CD4-positive, alpha-beta T cell treated with Interleukin-6 at 100 ng/mL for 8 hours (primary cell): Measurements from ENCODE around the gene P2RX3.

Experiments used
- DNase-seq: peaks from one replicate; pipeline ENCODE4 v3.0.0-alpha.2; 2020; ENCODE audit warnings: mixed read lengths, low spot score

P2RX3 gene

DNA sequence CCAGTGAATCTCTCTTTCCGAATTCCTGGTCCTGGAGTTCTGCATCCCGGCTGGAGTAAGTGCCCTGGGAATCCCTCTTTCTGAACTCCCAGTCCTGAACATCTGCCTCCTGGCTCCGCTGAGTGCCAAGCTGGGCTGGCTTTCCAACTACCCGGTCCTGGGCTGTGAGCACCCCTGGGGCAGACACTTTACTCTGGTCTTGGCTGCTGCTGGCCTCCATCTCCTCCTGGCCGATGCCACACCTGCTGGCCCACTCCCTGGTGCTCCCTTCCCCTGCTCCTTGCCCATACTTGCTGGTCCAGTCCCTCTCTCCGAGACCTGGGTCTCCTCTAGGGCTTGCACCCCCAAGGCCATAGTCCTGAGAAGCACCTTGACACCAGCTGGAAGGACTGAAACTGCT is 28.1 kb upstream of the P2RX3 start:
- no peak for DNase-seq

DNA sequence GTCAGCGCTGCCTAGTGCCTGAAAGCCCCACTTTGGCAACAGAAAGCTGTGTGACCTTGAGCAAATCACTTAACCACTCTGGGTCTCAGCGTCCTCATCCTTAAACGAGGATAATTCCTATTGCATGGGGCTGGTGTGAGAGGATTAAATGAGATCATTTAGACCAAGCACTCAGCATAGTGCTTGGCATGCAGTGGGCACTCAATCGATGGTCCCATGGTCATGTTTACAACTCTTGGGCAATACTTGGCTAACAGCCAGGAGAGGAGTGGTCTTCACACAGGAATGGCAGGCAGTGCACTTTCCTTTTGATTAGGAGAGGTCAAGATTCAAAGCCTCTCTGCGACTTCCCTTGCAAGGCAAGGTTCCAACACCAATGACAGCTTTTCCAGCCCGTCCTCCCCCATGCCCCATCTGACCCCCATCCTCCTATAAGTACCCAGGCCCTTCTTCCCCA is 27.5 kb upstream of the P2RX3 start:
- no peak for DNase-seq

DNA sequence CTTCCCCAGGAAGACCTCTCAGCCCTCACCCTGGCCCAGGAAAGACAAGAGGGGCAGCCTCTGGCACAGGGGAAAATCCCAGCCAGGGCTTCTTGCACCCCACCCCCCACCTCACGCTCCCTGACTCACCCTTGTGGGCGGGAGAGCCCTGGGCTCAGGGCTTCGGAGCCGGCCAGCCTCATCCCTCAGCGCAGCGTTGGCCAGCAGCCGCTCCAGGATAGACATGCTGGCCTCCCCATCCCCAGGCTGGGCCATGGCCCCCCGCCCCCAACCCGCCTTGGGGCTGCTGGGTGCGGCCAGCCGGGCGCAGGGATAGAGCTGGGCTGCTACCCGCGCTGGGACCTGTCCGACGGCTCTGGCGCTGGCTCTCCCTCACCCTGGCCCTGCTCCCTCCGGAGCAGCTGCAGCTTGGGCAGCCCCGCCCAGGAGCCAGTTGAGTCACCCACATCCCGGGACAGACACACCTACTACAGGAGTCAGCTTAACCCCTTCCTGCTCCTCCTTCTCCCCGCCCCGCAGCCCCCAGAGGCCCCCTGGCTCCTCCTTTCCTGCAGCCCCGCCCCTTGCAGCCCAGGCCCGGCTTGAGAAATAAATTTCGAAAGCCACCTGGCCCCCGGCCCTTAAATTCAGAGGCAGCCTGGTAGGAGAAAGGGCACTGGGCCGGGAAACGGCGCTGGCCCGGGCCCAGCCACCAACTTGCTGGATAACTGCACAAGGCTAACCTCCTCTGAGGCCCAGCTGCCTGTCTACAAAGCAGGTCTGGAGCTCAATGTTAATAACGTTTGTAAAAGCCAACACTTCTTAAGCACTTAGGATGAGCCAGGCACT is 26.8 kb upstream of the P2RX3 start:
- DNase-seq, result peak; percentile 38

DNA sequence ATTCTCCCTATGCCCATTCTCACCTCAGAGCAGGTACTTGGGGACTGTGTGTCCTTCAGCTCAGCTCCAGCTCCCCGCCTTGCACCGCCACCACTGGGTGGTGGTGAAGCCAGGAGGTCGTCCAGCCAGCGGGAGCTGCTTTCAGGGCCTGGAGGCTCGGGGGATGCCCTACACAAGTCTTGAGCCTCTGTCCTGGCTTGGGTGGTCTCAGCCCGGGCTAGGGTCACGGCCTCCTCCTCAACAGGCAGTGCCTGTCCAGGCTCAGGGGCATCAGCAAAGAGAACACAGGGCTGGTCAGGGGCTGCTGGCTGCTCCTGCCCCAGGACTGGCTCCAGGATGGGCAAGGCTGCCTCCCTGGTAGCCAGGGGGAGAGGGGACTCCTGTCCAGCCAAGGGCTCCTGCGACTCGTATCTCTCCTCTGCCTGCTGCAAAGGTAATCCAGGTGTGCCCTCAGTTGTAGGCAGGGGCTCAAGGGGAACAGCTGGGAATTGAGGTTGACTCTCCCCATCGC is 25.6 kb upstream of the P2RX3 start:
- DNase-seq, result no peak

DNA sequence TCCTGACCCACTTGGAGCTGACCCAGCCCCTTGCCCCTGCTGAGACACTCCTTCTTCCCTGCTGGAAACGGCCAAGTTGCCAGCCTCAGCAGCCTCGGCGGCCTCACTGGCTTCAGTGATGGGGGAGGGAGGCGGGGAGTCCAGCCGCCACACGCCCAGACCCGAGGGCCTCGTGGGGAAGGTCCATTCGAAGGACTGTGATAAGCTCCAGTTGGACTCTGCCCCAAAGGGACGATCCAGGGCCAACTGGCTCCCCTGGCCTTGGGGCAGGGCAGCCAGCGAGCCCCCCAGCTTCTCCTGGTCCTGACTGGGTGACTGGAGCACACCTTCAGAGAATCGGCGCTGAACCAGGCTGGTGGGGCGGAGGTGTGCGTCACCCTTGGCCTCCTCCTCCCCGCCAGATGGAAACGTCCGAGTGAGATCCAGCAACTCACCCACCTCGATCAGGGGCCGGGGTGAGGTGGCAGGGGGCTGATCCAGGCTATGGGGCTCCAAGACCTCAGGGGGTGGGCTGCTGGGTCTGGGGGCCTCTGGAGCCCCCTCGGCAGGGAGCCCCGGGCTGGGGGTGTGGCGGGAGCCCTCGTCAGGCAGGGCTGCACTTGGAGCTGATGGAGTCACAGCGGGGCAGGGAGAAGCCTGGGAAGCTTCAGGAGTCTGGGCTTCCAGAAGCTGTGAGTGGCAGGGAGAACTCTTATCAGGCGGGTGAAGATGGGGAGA is 24.9 kb upstream of the P2RX3 start:
- no peak for DNase-seq

DNA sequence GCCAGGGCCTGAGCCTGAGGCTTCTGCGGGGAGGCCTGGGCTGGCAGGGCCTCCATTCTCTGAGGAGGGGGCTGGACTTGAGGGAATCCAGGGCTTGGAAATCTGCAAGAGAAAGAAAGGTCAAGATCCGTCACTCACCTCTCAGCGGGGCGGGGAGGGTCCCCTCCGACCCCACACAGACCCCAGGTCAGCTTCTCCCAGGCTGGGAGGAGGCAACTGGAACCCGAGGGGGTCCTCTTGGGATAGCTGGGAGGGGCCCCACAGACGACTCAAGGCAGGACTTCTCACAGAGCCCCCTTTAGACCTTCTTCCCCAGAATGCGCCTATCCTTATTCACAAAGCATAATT is 24.4 kb upstream of the P2RX3 start:
- no peak for DNase-seq

DNA sequence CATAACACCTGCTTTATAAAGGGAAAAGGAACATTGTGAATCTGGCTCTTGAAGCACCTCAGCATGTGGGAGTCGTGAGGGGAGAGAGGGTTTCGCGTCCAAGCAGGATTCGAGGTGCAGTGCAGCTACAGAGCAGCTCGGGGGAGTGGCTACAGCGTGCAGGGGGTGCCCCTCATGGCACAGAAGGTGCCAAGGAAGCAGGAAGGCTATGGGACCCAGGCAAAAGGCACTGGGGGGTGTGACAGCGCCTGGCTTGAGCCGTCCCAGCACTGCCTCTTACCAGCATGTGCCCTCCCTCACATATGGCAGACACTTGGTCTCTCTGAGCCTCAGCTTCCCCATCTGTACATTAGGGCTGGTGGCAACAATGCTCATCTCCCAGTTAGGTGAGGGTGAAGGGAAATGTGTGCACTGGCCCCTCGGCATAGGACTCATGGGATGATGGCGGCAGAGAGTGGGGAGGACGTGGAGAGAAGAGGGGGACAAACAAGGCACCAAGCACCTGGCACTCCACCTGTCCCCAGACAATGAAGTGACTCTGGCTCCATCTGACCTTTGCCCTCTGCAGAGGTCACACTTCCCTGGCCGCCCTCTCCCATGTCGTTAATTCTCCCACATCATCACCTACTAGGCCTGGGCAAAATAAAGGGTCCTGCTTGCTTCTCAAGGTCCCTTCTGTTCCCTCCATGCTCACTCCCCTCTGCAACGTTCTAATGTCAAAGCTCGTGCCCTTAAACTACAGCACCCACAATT is 23.8 kb upstream of the P2RX3 start:
- DNase-seq, result no peak

DNA sequence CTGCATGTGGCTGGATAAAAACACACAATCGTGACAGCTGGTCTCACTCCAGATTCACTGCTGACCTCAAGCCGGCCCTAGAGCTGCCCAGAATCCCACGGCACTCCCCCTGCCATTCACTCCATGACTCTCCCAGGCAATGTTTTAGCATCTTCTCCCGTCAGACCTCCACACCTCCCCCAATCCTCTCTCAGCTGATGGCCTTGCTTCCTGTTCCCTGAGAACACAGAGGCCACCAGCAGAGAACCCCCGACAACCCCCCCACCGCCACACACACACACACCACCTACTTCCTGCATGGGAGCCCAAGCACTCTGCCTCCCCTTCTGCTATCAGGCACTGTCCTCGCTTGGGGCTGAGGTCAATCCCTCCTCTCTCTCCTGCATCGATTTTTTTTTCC is 22.7 kb upstream of the P2RX3 start:
- no peak for DNase-seq

DNA sequence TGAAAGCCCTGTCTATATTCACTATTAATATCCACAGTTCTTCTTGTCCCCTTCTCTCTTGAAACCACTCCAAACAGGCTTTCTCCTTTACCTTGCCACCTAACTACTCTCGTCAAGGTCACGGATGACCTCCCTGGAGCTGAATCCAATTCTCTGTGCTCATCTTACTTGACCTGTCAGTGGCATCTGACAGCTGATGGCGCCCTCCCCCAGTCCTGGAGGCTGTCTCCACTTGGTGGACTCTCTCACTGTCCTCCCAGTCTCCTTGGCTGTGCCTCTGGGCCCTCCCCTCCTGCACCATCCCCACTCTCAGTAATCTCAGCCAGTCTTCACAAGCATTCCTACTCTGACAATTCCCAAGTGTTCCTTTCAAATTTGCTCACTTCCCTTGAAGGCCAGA is 22.1 kb upstream of the P2RX3 start:
- DNase-seq, result no peak

DNA sequence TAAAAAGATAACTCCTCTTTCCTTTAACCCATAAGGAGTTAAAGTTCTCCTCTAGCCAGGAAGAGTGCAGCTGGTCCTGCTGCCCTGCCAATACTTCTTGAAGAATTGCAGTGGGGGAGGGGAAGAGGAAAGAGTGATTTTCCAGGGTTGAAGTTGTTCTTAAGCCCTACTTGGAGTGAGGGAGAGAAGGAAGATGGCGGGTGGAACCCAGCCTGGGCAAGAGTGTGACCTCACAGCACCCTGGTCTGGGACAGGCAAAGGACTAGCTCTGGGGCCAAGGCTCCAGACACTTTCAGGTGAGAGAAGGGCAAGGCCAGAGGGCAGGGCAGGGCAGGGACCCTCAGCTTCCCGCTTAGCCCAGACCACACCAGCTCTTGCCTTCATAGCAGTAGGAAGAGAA is 20.0 kb upstream of the P2RX3 start:
- DNase-seq, result no peak

DNA sequence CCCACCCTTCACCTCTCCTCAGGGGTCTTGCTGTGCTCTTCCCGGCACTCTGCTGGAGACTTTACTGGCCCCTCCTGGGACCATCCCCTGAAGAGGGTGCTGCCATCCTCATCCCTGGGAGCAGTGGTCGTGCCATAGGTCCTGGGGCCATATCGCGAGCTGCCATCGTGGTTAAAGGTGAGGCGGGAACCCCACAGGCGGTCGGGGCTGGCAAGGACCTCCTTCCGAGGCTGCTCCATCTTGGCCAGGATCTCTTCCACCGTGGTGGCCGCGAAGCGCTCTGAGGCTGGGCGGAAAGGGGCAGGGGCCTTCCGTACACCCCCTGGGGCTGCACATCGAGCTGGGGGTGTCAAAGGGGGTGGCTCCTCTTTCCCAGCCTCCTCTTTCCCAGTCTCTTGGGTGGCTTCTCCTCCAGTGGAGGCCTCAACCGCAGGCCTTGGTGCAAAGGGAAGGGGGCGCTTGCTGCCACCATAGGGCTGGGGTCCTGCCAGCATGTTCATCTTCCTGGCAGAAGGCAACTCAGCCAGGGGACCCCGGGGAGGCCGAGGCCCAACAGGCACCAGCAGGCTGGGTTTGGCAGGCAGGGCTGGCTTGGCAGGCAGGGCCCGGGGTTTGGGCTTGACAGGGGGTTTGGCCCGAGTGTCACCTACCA is 18.0 kb upstream of the P2RX3 start:
- no peak for DNase-seq

DNA sequence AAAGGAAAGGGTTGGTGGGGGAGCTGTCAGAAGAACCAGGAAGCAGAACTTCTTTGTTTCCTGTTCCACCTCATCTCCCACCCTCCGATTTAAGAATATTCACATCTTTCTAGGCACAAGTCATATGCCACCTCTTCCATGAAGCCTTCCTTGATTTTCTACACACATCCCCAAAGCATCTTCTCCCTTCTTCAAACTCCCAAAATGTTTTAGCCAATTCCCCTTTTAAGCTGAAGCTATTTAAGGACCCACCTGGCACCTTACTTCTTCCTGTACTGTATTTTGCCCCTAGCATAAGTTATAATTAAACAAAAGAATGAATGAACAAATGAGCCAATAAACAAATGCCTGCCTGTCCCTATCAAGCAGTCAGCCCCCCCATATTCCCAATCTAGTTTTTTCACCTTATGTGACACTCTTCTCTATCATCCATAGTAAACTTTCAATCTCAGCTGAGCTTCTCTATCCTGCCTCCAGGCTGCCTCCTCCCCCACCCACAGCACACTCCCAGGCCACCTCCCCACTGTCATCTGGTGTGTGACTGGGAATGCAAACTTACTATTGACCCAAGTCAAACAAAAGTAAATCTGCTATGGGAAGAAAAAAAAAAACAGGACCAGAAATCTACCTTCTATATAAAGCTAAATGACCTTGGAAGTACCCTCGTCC is 17.3 kb upstream of the P2RX3 start:
- DNase-seq, result no peak

DNA sequence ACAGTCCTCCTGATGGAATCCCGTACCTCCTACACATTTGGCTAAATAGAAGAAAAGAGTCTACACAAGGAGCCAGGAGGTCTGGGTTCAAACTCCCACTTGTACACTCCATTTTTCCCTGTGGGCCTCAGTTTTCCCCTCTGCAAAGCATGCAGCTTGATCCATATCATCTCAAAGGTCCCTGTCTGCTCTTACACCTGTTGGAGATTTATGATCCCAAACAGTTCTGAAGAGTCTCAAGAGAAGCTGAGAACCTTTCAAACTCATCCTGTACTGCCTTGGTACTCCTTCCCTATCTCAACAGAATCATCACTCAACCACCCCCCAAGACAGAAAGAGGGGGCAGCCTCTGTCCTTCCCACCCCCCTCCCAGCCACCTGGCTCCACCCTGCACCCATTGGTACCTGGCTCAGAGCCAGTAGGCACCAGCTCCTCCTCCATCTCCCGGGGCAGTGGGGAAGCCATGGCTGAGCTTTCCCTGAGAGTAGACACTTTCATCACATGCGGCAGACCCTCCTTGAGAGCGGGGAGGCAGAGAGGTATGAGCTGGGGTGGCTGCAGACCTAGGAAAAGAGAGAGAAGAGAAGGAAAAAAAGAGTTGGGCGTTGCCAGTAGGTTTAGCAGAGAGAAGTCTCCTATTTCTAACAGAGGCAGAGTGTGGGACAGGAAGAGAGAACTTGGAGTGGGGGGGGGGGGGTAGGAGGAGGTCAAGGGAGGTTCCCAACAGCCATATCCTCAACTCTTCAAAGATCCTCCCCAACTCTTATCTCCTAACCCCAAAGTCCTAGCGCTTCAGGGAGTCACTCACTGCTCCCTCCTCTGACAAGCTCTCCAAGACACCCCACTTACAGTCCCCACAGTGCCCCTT is 16.5 kb upstream of the P2RX3 start:
- no peak for DNase-seq

DNA sequence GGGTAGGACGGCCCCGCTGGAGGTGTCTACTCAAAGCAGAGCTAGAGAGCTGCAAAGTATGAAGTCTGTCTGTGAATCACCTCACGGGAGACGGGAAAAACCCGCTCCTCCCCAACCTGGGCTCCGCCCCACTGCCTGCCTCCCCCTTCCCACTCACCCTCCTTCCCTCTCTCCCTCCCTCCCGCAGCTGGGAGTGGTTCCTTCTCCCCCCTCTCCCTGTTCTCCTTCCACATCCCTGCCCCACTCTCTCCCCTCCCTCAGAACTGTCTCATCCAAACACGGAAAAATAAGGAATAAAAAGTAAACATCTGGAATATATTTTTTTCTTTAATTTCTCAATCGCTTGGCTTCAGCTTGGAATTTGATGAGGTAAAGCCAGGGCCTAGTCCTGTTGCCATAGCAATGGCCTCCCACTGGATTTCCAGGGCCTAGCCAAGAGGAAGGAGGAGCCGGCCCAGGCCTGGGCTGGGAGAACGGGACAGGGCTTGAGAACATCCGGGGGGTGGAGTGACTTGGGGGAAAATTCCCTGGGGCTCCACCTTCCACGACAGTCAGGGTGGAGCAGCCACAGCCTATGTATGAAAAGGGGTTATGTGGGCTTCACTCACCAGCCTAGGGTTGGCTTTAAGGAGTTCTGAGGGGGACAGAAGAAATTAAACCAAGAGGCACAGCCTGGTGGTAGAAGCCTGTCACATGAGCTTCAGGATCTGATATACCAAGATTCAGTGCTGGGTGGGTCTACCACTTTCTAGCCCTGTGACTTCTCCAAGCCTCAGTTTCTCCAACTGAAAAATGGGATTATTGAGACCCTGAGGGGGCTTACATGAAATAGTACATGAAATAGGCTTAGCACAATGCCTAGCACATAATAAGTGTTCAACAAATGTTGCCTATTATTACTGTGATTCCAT is 15.6 kb upstream of the P2RX3 start:
- DNase-seq, result no peak

DNA sequence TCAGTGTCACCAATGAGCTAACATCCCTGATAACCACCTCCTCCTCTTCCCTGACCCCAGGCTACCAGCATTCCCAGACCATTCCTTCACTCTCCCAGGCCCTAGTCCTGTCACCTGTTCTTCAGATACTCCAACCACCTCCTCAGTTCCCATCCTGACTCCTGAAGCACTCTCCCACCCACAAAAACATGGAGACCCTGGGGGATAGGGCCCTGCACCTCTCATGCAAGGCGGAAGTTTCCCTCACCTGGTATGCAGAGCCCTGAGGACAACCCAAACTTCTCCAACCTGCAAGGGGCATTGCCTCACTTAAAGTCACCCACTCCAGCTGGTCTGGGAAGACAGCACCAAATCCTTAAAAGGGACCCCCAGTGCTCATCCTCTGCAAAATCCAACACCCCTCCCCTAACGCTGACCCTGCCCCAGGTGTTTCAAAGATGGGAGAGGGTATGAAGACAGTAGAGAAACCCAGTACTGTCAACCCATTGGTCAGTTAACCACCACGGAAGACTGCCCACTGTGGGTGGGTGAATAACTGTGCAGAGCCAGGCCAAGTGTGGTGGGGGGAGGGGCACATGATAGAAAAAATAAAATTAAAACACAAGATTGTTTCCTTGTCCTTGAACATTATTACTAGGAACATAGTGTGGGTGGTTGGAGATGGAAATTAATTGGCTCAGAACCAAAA is 14.8 kb upstream of the P2RX3 start:
- no peak for DNase-seq

DNA sequence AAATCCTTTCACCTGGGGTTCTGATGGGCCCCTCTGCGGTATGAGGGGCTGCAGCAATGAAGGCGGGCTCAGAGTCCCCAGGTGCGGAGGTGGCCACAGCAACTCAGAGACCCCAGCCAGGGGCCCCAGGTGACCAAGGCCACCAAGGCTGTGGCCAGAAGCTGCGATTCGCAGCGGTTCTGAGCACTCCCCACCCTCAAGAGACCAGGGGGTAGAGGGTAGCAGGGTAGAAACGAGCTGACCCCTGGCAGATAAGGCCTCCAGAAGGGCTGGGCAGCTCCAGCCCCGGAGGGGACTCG is 14.3 kb upstream of the P2RX3 start:
- DNase-seq, result no peak

DNA sequence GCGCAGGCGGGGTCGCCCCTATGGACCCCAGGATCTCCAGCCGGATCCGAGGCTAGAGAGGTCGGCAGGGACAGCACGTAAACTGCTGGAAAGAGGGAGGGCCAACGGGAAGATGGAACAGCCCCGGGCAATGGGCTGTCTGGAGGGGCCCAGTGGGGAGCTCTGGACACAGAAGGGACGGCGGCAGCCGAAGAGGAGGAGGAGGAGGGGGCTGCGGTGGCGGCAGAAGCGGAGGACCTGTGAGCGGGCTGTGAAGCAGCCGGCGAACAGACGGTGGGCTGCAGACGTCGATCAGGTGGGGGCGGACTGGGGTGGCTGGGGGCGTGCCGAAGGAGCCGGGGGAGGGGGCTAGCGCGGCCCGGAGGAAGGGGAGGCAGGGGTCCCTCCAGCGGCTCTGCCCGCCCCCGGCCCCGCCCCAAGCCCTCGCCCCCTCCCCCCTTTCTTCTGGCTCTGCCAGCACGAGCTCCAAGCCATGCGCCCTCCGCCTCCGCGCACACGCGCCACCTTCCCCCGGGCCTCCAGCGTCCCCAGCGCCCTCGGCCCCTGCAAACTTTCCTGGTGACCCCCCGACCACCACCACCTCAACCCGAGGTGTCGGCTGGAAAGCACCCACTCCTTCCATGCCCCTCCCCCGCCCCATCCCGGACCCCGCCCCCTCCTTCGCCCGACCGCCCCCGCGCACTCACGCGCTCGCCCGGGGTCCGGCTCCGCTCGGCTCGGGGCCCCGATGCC is 13.8 kb upstream of the P2RX3 start:
- DNase-seq, result no peak
